Hepatocyte (in vitro differentiated cells): ENCODE measurements around the gene CLSTN1. TPM values are rescaled to one million over a fixed set of nuclear protein-coding genes. Genes with fewer than 3 reads are reported as not detected.
A peak's percentile ranks its signal among the peaks of the same experiment; 100 is the strongest.

ENCODE experiments used
- DNase-seq: peaks from one replicate; pipeline ENCODE4 v3.0.0-alpha.2; 2016; ENCODE audit warnings: low spot score
- H2AFZ ChIP-seq: fragments of 200-600 bp; sonication (generic); 2 replicates; pipeline ENCODE4 v1.6.0; 2016; ENCODE audit warnings: antibody characterized with exemption, mild to moderate bottlenecking
- H3K27ac ChIP-seq: fragments of 200-600 bp; sonication (generic); 2 replicates; pipeline ENCODE4 v1.5.1; 2016; ENCODE audit warnings: mild to moderate bottlenecking
- H3K27me3 ChIP-seq: fragments of 200-600 bp; sonication (generic); 2 replicates; pipeline ENCODE4 v1.6.1; 2016
- H3K36me3 ChIP-seq: fragments of 200-600 bp; sonication (generic); replicated peaks from 2 replicates; pipeline ENCODE4 v1.5.1; 2016; ENCODE audit warnings: low read depth; ENCODE audit not compliant: insufficient read depth
- H3K4me1 ChIP-seq: fragments of 200-600 bp; sonication (generic); 2 replicates; pipeline ENCODE4 v1.5.1; 2016; ENCODE audit warnings: mild to moderate bottlenecking, moderate library complexity; ENCODE audit not compliant: insufficient read depth
- H3K4me2 ChIP-seq: fragments of 200-600 bp; sonication (generic); 2 replicates; pipeline ENCODE4 v1.6.0; 2016
- H3K4me3 ChIP-seq: fragments of 200-600 bp; sonication (generic); 2 replicates; pipeline ENCODE4 v1.5.1; 2016; ENCODE audit warnings: mild to moderate bottlenecking
- H3K79me2 ChIP-seq: fragments of 200-600 bp; sonication (generic); 2 replicates; pipeline ENCODE4 v1.6.0; 2017; ENCODE audit warnings: mild to moderate bottlenecking
- H3K9me2 ChIP-seq: fragments of 200-600 bp; sonication (generic); replicated peaks from 2 replicates; pipeline ENCODE4 v1.6.0; 2017; ENCODE audit warnings: mild to moderate bottlenecking; ENCODE audit not compliant: insufficient read depth
- H3K9me3 ChIP-seq: fragments of 200-600 bp; sonication (generic); 2 replicates; pipeline ENCODE4 v1.5.1; 2016; ENCODE audit warnings: low read depth, mild to moderate bottlenecking
- H4K20me1 ChIP-seq: fragments of 200-600 bp; sonication (generic); 2 replicates; pipeline ENCODE4 v1.6.0; 2016; ENCODE audit warnings: mild to moderate bottlenecking; ENCODE audit not compliant: insufficient read depth, poor library complexity, severe bottlenecking
- CTCF ChIP-seq: fragments of 200-600 bp; sonication (generic); IDR thresholded peaks from 2 replicates; pipeline ENCODE4 v1.5.1; 2016; ENCODE audit warnings: antibody characterized with exemption, mild to moderate bottlenecking; ENCODE audit not compliant: poor library complexity
- EZH2 ChIP-seq: fragments of 200-600 bp; sonication (generic); IDR thresholded peaks from 2 replicates; pipeline ENCODE4 v1.6.1; 2016; ENCODE audit warnings: antibody characterized with exemption, mild to moderate bottlenecking, borderline replicate concordance
- EZH2phosphoT487 ChIP-seq: fragments of 200-600 bp; sonication (generic); IDR thresholded peaks from one replicate; pipeline ENCODE4 v1.6.1; 2018; ENCODE audit warnings: antibody characterized with exemption, mild to moderate bottlenecking, low read depth, moderate library complexity; ENCODE audit not compliant: unreplicated experiment, severe bottlenecking
- WGBS: methylation state at CpG from one replicate; pipeline ENCODE4 v1.1.6; 2016; ENCODE audit warnings: low lambda C conversion rate; ENCODE audit errors: missing lambda C conversion rate; 5-methylcytosine and 5-hydroxymethylcytosine counted together
- polyA plus RNA-seq: library from polyadenylated mRNA; unstranded; fragments of >200 nt; fragmentation: Nextera tagmentation; extraction: Ambion mirVana; gene quantifications from 2 replicates; pipeline ENCODE4 v1.2.1, GENCODE V29; 2016
- total RNA-seq: library from RNA; depleted of rRNA; stranded (reverse); fragments of >200 nt; gene quantifications from 2 replicates; pipeline ENCODE4 v1.2.3, GENCODE V29; 2014

The CLSTN1 gene
- total and polyA plus RNA-seq, 2 experiments from 2014 or later: 47.7 to 74.2 TPM

GRCh38 chr1:9761855-9762254 is 61.9 kb downstream of the CLSTN1 start:
- H3K27me3 ChIP-seq: no peaks in the 10 kb centered on the region
- H4K20me1 ChIP-seq: peaks cover 3% of the 10 kb centered on the region
- H3K79me2 ChIP-seq: peaks cover 53% of the 10 kb centered on the region
- no peaks in the 10 kb centered on the region for H3K36me3 ChIP-seq
- no peak overlapping the region for H3K4me2 ChIP-seq
- DNase-seq: no peak
- H3K9me2 ChIP-seq: no peaks in the 10 kb centered on the region
- TF ChIP-seq EZH2phosphoT487: no peak
- 98% methylated on average over 9 of the region's 9 CpGs for WGBS
- H3K4me1 ChIP-seq: no peaks in the 10 kb centered on the region
- no peak overlapping the region for H3K4me3 ChIP-seq
- H3K27ac ChIP-seq: no peak overlapping the region
- H2AFZ ChIP-seq: no peak overlapping the region
- H3K9me3 ChIP-seq: no peaks in the 10 kb centered on the region

- 93% methylated on average over 6 of the region's 6 CpGs for WGBS
- no peaks in the 10 kb centered on the region for H3K9me3 ChIP-seq
- H3K9me2 ChIP-seq: no peaks in the 10 kb centered on the region
- TF ChIP-seq EZH2 (no peak), EZH2phosphoT487 (no peak), CTCF (no peak)
- no peak overlapping the region for H2AFZ ChIP-seq
- H3K4me1 ChIP-seq: peaks cover 7% of the 10 kb centered on the region
- H4K20me1 ChIP-seq: peaks cover 3% of the 10 kb centered on the region
- no peak overlapping the region for H3K4me2 ChIP-seq
- H3K4me3 ChIP-seq: no peak overlapping the region
- no peaks in the 10 kb centered on the region for H3K36me3 ChIP-seq
- no peak for DNase-seq
- H3K27me3 ChIP-seq: no peaks in the 10 kb centered on the region
- no peak overlapping the region for H3K27ac ChIP-seq
- peaks cover 55% of the 10 kb centered on the region for H3K79me2 ChIP-seq
These were observed 62.9 kb downstream of the CLSTN1 start for GRCh38 chr1:9760824-9761223.

- H3K27ac ChIP-seq: no peak overlapping the region
- TF ChIP-seq CTCF: no peak
- no peak for TF ChIP-seq EZH2phosphoT487
- TF ChIP-seq EZH2: no peak
- no peaks in the 10 kb centered on the region for H3K27me3 ChIP-seq
- H2AFZ ChIP-seq: no peak overlapping the region
- H3K9me3 ChIP-seq: no peaks in the 10 kb centered on the region
- H4K20me1 ChIP-seq: peaks cover 3% of the 10 kb centered on the region
- H3K36me3 ChIP-seq: no peaks in the 10 kb centered on the region
- peaks cover 49% of the 10 kb centered on the region for H3K79me2 ChIP-seq
- 97% methylated on average over 2 of the region's 2 CpGs for WGBS
- no peak for DNase-seq
- H3K4me1 ChIP-seq: peaks cover 7% of the 10 kb centered on the region
- H3K9me2 ChIP-seq: no peaks in the 10 kb centered on the region
- H3K4me2 ChIP-seq: peak overlapping the region; percentile 13
- H3K4me3 ChIP-seq: no peak overlapping the region
These were observed 63.8 kb downstream of the CLSTN1 start for GRCh38 chr1:9759939-9760338.

- Histone ChIP-seq H4K20me1 (peaks cover 3% of the 10 kb centered on the region), H3K9me2 (no peaks in the 10 kb centered on the region), H3K4me1 (peaks cover 7% of the 10 kb centered on the region), H3K27me3 (no peaks in the 10 kb centered on the region), H3K4me3 (no peak overlapping the region), H2AFZ (no peak overlapping the region), H3K27ac (no peak overlapping the region), H3K79me2 (peaks cover 39% of the 10 kb centered on the region), H3K36me3 (no peaks in the 10 kb centered on the region), H3K9me3 (no peaks in the 10 kb centered on the region), H3K4me2 (no peak overlapping the region)
- no peak for TF ChIP-seq CTCF
- TF ChIP-seq EZH2phosphoT487: no peak
- no peak for TF ChIP-seq EZH2
- DNase-seq: no peak
- 96% methylated on average over 10 of the region's 10 CpGs for WGBS
These were observed 65.1 kb downstream of the CLSTN1 start for GRCh38 chr1:9758559-9759121.
